Measurements from ENCODE around the gene COLGALT1.
"Not testable (repeated sequence)": the region's sequence is repeated elsewhere in the genome, so short reads cannot be mapped to it uniquely, and the experiment has no call there.

The COLGALT1 gene

DNA sequence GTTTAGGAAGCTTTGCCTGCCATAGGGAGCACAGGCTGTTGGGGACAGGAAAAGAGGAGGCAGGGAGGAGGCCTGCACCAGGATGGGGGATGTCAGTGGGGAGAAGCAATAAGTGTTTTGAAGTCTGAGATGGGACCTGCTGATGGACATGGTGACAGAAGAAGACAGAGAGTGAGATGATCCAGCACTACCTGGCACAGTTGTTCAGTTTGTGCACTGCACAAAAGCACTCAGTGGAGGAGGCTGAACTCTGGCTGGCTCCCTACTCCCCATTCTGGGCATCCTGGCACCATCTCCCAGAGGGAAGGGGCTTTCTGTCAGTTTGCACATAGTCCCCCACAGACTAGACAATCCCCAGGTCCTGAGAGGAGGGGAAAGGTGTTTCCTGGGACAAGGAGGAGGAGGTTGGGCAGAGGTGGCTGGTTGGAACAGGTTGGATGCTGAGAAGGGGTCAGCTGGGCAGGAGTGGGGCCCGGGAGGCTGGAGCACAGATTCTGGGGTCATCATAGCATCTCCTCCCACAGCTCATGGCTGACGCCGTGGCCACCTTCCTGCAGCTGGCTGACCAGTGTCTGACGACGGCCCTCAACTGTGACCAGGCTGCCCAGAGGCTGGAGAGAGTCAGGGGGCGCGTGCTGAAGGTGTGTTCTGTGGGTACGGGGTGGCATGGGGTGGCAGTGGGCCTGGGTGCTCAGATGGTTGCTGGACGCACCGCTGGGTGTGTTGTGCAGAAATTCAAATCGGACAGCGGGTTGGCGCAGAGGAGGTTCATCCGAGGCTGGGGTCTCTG, 12.5 kb upstream of the COLGALT1 start:
- Mint-ChIP-seq H3K27me3 (peaks cover 6% of the 10 kb centered on the region), H3K9me3 (no peaks in the 10 kb centered on the region), H3K4me1 (ENCODE audit: low read depth) (peaks cover 11% of the 10 kb centered on the region), H3K36me3 (ENCODE audit: low read depth) (no peaks in the 10 kb centered on the region), H3K27ac (no peak overlapping the region), H3K4me3 (no peak overlapping the region)

DNA sequence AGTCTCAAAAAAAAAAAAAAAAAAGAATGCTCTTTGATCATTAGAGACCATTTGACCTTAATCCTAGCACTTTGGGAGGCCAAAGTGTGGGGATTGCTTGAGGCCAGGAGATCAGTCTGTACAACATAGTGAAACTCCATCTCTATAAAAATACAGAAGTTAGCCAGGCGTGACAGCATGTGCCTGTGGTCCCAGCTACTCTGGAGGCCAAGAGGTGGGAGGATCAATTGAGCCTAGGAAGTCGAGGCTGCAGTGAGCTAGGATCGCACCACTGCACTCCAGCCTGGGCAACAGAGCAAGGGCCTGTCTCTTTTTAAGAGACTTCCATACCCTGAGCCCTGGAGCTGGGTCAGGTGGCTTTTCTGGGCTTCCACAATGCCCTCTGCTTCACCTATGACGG, 11.5 kb upstream of the COLGALT1 start:
- Mint-ChIP-seq H3K4me3 (no peak overlapping the region), H3K9me3 (no peaks in the 10 kb centered on the region), H3K27ac (no peak overlapping the region), H3K27me3 (no peaks in the 10 kb centered on the region), H3K4me1 (ENCODE audit: low read depth) (peaks cover 4% of the 10 kb centered on the region), H3K36me3 (ENCODE audit: low read depth) (no peaks in the 10 kb centered on the region)

DNA sequence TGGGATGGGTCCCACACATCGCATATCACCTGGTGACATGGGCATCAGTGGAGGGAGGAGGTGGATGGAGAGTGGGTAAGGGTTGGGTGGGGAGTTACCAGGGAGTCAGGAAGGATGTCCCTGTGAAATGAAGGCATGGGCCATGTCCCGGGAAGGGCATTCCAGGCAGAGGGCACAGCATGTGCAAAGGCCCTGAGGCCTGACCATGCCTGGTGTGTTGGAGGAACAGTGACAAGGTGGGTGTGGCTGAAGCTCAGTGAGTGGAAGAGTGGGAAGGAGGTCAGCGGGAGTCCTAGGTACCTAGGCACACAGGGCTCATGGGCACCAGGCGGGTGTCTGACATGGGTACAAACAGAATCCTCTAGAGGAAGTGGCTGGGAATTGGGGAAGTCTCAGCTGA, 11.0 kb upstream of the COLGALT1 start:
- H3K36me3 Mint-ChIP-seq (ENCODE audit: low read depth), result no peaks in the 10 kb centered on the region
- no peaks in the 10 kb centered on the region for H3K27me3 Mint-ChIP-seq
- H3K4me3 Mint-ChIP-seq, result no peak overlapping the region
- no peaks in the 10 kb centered on the region for H3K9me3 Mint-ChIP-seq
- peaks cover 3% of the 10 kb centered on the region for H3K4me1 Mint-ChIP-seq (ENCODE audit: low read depth)
- H3K27ac Mint-ChIP-seq, result no peak overlapping the region

DNA sequence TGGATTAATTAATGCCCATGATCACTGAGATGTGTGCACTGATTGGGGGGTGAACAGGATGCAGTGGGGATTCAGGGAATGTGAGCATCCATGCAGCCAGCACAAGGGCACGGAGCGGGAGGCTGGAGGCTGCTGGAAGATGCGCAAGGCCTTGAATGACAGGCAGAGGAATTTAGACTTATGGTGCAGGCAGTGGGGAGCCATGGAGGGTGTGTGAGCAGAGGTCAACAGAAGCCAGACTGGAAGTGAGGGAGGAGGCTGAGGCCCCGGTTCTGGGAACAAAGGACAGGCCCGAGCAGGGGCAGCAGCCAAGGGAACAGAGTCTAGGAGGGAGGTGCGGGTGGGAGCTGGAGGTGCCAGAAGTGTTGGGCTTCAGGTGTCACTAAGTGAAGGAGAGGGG, 7.3 kb upstream of the COLGALT1 start:
- no peaks in the 10 kb centered on the region for H3K36me3 Mint-ChIP-seq (ENCODE audit: low read depth)
- no peak overlapping the region for H3K4me3 Mint-ChIP-seq
- no peak overlapping the region for H3K27ac Mint-ChIP-seq
- H3K4me1 Mint-ChIP-seq (ENCODE audit: low read depth), result no peaks in the 10 kb centered on the region
- H3K27me3 Mint-ChIP-seq, result no peaks in the 10 kb centered on the region
- no peaks in the 10 kb centered on the region for H3K9me3 Mint-ChIP-seq

DNA sequence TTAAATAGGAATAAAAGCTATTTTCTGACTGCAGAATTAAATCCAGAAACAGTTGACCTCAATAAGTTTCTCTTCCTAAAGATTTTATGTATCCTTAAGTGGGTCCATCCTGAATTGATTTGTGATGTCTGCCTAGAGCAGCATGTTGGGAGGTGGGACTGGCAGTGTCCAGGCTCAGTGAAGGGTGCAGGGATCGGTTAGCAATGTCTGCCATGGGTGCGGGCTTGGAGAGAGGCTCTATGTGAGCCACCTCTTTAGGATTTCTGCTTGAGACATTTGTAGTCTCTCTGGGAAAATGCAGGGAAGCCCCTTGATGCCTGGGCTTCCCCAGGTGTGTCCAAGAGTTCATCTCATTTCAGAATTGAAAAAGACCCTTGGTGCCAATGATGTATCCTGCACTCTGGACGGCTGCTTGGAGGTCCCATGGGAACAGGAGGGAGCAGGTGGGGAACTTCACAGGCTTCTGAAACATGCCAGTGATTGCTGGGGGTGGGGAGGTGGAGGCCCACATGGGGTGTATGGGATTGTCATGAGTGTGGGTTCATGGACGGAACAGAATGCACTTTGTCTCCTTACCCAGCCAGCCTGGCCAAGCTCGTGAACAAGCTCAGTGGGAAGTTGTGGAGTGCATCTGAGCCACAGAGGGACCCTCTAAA, 6.2 kb upstream of the COLGALT1 start:
- no peaks in the 10 kb centered on the region for H3K36me3 Mint-ChIP-seq (ENCODE audit: low read depth)
- no peak overlapping the region for H3K27ac Mint-ChIP-seq
- no peak overlapping the region for H3K4me3 Mint-ChIP-seq
- peaks cover 4% of the 10 kb centered on the region for H3K4me1 Mint-ChIP-seq (ENCODE audit: low read depth)
- H3K9me3 Mint-ChIP-seq, result no peaks in the 10 kb centered on the region
- H3K27me3 Mint-ChIP-seq, result no peaks in the 10 kb centered on the region

DNA sequence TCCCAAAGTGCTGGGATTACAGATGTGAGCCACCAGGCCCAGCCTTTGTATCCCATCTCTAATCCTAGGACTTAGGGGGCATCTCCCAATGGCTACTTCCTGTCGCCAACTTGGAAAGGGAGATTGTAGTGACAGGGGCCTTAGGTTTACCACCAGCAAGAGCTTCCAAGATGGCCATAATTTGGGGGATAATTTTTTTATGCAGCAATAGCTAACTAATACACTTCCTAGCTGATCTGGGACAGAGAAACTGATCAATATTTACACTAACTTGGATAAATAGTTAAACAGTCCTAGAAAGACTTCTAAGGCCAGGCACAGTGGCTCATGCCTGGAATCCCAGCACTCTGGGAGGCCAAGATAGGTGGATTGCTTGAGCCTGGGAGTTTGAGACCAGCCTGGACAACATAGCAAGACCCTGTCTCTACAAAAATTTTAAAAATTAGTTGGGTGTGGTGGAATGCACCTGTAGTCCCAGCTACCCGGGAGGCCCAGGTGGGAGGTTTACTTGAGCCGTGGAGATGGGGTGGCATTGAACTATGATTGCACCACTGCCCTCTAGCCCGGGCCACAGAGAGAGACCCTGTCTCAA, 5.3 kb upstream of the COLGALT1 start:
- Mint-ChIP-seq H3K36me3 (ENCODE audit: low read depth) (no peaks in the 10 kb centered on the region), H3K4me3 (no peak overlapping the region), H3K9me3 (no peaks in the 10 kb centered on the region), H3K27me3 (no peaks in the 10 kb centered on the region), H3K27ac (no peak overlapping the region), H3K4me1 (ENCODE audit: low read depth) (peaks cover 8% of the 10 kb centered on the region)

DNA sequence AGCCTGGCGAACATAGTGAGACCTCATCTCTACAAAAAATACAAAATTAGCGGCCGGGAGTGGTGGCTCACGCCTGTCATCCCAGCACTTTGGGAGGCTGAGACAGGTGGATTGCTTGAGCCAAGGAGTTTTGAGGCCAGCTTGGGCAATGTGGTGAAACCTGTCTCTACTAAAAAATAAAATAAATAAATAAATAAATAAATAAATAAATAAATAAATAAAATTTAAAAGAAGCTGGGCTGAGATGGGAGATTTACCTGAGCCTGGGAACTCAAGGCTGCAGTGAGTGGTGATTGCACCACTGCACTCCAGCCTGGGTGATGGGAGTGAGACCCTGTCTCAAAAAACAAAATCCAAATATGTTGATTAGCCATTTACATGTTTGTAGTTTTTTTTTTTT, 2.7 kb upstream of the COLGALT1 start:
- not testable (repeated sequence) for H3K27ac Mint-ChIP-seq, H3K9me3 Mint-ChIP-seq, H3K27me3 Mint-ChIP-seq, H3K4me3 Mint-ChIP-seq
- peaks cover 11% of the 10 kb centered on the region for H3K36me3 Mint-ChIP-seq (ENCODE audit: low read depth)
- peaks cover 17% of the 10 kb centered on the region for H3K4me1 Mint-ChIP-seq (ENCODE audit: low read depth)

DNA sequence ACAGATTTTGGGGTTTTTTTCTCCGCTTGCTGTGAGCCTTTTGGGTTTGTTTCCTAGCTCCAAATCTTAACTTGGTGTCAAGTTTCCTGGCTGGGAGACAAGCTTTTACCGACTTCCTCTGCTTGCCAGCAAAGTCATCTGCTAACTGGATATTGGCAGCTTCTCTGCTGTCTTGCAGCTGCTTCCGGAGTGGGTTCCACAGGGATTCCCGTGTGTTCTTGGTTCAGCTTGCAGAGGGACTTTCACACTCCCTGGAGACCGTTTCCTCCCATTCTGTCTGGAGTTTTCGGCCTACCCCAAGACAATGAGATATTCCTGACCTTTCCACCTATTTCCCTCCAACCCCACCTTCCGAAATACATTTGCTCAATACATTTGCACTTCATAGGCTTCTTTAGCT, 2.2 kb upstream of the COLGALT1 start:
- Mint-ChIP-seq H3K9me3 (no peaks in the 10 kb centered on the region), H3K27ac (no peak overlapping the region), H3K36me3 (ENCODE audit: low read depth) (peaks cover 11% of the 10 kb centered on the region), H3K4me1 (ENCODE audit: low read depth) (peaks cover 17% of the 10 kb centered on the region), H3K27me3 (no peaks in the 10 kb centered on the region), H3K4me3 (no peak overlapping the region)

DNA sequence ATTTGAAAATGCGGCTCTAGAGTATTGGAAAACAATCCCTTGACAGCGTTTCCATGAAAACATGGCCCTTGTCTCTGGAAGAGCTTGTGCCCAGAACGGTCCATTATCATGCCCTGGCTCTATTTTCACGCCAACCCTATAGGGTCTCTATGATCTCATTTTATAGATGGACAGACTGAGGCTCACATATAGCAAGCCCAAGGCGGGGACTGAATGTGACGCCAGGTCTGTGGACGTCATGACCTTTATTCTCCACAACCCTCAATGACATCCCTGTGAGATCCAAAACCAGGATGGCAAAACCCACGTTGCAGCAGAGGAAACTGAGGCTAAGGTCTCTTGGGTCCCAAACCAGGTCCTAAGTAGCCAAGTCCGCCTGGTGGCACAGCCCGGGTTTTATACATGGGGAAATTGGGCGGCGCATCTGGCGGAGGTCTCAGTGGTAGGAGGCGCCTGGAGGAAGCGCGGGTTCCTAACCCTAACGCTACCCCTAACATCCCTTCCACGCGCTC, 425 bp upstream of the COLGALT1 start:
- Mint-ChIP-seq H3K27me3 (no peaks in the 10 kb centered on the region), H3K36me3 (ENCODE audit: low read depth) (peaks cover 20% of the 10 kb centered on the region), H3K4me3 (peak overlapping the region; percentile 73), H3K27ac (peak overlapping the region; percentile 76), H3K4me1 (ENCODE audit: low read depth) (peaks cover 23% of the 10 kb centered on the region), H3K9me3 (no peaks in the 10 kb centered on the region)

DNA sequence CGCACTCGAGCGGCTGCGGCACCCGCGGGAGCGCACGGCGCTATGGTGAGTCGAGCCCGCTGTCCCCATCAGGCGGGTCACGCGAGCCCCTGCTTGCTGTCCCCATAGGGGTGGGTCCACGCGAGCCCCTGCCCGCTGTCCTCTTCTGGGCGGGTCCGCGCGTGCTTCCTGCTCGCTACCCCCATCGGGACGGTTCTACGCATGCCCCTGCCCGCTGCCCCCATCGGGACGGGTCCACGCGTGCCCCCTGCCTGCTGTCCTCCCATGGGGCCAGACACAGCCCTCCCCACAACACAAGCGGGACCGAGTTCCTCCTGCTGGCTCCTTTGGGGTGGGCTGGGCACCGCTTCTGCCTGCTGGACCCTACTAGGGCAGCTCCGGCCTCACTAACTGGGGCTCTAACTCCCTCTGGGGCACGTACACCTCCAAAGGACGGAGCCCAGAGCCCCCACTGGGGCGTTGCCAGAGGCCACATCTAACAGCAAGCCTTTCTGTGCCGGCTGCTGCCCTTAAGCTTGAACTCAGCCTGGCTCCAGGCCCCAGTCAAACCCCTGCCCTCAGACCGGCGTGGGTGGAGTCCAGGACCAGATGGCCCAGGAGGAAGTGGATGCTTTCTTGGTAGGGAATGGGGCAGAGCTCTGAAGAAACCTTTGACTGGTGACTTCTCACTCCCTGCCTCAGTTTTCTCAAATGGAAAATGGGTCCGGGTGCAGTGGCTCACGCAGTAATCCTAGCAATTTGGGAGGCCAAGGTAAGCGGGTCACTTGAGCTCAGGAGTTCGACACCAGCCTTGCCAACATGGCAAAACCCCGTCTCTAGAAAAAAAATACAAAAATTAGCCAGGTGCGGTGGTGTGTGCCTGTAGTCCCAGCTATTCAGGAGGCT, 722 bp downstream of the COLGALT1 start:
- Mint-ChIP-seq H3K27ac (peak overlapping the region; percentile 87), H3K9me3 (no peaks in the 10 kb centered on the region), H3K4me3 (peak overlapping the region; percentile 89), H3K36me3 (ENCODE audit: low read depth) (peaks cover 25% of the 10 kb centered on the region), H3K27me3 (no peaks in the 10 kb centered on the region), H3K4me1 (ENCODE audit: low read depth) (peaks cover 28% of the 10 kb centered on the region)

DNA sequence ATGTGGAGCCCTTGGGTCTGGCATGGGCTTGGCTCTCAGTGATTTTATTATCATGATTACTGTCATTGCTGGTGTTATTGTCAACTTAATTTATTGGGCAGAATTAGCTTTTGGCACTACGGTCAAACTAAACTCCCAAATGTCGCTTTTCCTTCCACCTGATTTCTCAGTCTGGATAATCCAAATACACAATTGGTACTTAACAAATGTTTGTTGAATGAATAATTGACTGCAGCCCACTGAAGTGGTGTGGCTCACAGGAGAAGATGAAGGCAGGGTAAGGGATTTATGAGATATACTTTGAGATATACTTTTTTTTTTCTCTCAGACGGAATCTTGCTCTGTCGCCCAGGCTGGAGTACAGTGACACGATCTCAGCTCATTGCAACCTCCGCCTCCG, 1.5 kb downstream of the COLGALT1 start:
- Mint-ChIP-seq H3K9me3 (no peaks in the 10 kb centered on the region), H3K36me3 (ENCODE audit: low read depth) (peaks cover 29% of the 10 kb centered on the region)

DNA sequence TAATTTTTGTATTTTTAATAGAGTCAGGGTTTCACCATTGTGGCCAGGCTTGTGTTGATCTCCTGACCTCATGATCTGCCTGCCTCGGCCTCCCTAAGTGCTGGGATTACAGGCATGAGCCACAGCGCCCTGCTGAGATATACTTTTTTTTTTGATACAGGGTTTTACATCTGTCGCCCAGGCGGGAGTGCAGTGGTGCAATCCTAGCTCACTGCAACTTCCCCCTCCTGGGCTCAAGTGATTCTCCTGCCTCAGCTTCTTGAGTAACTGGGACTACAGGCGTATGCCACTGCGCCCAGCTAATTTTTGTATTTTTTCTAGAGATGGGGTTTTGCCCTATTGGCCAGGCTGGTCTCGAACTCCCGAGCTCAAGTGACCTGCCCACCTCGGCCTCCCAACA, 2.0 kb downstream of the COLGALT1 start:
- Mint-ChIP-seq H3K36me3 (ENCODE audit: low read depth) (peaks cover 33% of the 10 kb centered on the region), H3K4me3 (peak overlapping the region; percentile 89), H3K4me1 (ENCODE audit: low read depth) (peaks cover 28% of the 10 kb centered on the region), H3K9me3 (no peaks in the 10 kb centered on the region), H3K27ac (no peak overlapping the region), H3K27me3 (no peaks in the 10 kb centered on the region)

More for the DNA sequence above, 1.5 kb downstream of the COLGALT1 start:
- peak overlapping the region; percentile 87 for H3K27ac Mint-ChIP-seq
- peaks cover 28% of the 10 kb centered on the region for H3K4me1 Mint-ChIP-seq (ENCODE audit: low read depth)
- H3K4me3 Mint-ChIP-seq, result peak overlapping the region; percentile 89
- H3K27me3 Mint-ChIP-seq, result no peaks in the 10 kb centered on the region

DNA sequence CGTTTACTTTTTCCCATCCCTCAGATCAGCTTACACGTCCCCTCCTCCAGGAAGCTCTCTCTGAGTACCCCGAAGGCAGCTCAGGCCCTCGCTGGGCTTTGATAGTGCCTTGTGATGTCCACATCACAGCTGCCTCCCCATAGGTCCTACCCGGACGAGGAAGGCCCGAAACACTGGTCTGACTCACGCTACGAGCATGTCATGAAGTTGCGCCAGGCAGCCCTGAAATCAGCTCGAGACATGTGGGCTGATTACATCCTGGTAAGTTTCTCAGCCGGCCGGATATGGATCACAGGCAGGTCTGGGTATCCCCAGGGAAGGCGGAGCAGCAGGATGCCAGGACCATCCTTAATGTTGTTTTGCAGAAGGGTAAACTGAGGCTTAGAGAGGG, 4.8 kb downstream of the COLGALT1 start:
- Mint-ChIP-seq H3K27me3 (no peaks in the 10 kb centered on the region), H3K9me3 (no peaks in the 10 kb centered on the region), H3K4me1 (ENCODE audit: low read depth) (peaks cover 20% of the 10 kb centered on the region), H3K36me3 (ENCODE audit: low read depth) (peaks cover 45% of the 10 kb centered on the region), H3K4me3 (no peak overlapping the region), H3K27ac (peak overlapping the region; percentile 32)

DNA sequence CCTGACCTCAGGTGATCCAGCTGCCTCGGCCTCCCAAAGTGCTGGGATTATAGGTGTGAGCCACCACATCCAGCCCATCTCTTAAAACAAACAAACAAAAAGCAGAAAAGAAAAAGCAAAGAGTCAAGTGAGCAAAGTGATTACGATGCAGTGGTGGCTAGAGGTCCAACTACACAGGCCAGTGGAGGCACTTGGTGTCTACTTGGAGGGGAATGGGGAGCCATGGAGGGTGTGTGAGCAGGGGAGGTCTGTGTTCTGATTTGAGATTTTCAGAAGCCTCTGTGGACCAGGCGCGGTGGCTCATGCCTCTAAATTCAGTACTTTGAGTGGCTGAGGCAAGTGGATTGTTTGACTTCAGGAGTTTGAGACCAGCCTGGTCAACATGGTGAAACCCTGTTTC, 6.6 kb downstream of the COLGALT1 start:
- H3K27me3 Mint-ChIP-seq, result no peaks in the 10 kb centered on the region
- H3K4me1 Mint-ChIP-seq (ENCODE audit: low read depth), result peaks cover 14% of the 10 kb centered on the region
- no peak overlapping the region for H3K4me3 Mint-ChIP-seq
- H3K27ac Mint-ChIP-seq, result no peak overlapping the region
- H3K36me3 Mint-ChIP-seq (ENCODE audit: low read depth), result peaks cover 54% of the 10 kb centered on the region
- H3K9me3 Mint-ChIP-seq, result no peaks in the 10 kb centered on the region

Measured in stimulated activated naive CD8-positive, alpha-beta T cell treated with anti-CD3 and anti-CD28 coated beads, Interleukin-15, Interleukin-2, amounts not matched to agents 100 ng/mL and 50 ng/mL, for 24 hours (primary cell).